Testis (tissue), 5 donors: ENCODE data around the gene TYR. TPM values are rescaled to one million over a fixed set of nuclear protein-coding genes. Genes with fewer than 3 reads are reported as not detected.

Experiments
- DNase-seq: peaks from one replicate; pipeline ENCODE4 v3.0.0-alpha.2; 2019
- H3K27ac ChIP-seq, 2 donors: fragments of 200-600 bp; sonication (generic); one replicate each; pipeline ENCODE4 v1.5.1; 2019
- H3K27me3 ChIP-seq: fragments of 200-600 bp; sonication (generic); one replicate; pipeline ENCODE4 v1.5.1; 2019
- H3K36me3 ChIP-seq: fragments of 200-600 bp; sonication (generic); one replicate; pipeline ENCODE4 v1.5.1; 2017; ENCODE audit warnings: low read depth; ENCODE audit errors: missing control alignments
- H3K4me1 ChIP-seq: fragments of 200-600 bp; sonication (generic); one replicate; pipeline ENCODE4 v1.5.1; 2019
- H3K4me3 ChIP-seq, 2 donors: fragments of 200-600 bp; sonication (generic); one replicate each; pipeline ENCODE4 v1.5.1; 2017 to 2019
- H3K9me3 ChIP-seq: fragments of 200-600 bp; sonication (generic); one replicate; pipeline ENCODE4 v1.5.1; 2017
- POLR2A ChIP-seq: fragments of 450-650 bp; IDR thresholded peaks from one replicate; pipeline ENCODE4 v1.6.1; 2017; ENCODE audit warnings: antibody characterized with exemption, mild to moderate bottlenecking, moderate library complexity
- WGBS, 2 donors: methylation state at CpG; one replicate each; pipeline ENCODE4 v1.1.5; 2018; 5-methylcytosine and 5-hydroxymethylcytosine counted together
- intact Hi-C: fragments of 100-400 bp; cut with DNase I; formaldehyde crosslinking; loops from one replicate; pipeline ENCODE4 v1.15.1; 2023; ENCODE audit warnings: low total_unique reads
- long read RNA-seq, 2 donors: transcript quantifications; one replicate each; lab custom pipeline, GENCODE V29; 2026
- polyA plus RNA-seq: library from polyadenylated mRNA; stranded (reverse); fragments of 350-450 nt; fragmentation: Illumina TruSeq; extraction: RNeasy Lipid Tissue Mini Kit (QIAGEN cat#74804); gene quantifications from one replicate; pipeline ENCODE4 v1.2.3, GENCODE V29; 2014; ENCODE audit warnings: low read depth, low replicate concordance; ENCODE audit not compliant: insufficient read depth
- total RNA-seq, 2 donors: library from RNA; depleted of rRNA; stranded (reverse); fragments of >200 nt; gene quantifications; one replicate each; pipeline ENCODE4 v1.2.3, GENCODE V29; 2016
- TF ChIP-seq, protein P1 (sequence below), 3 experiments: fragments of 450-650 bp in 2 of 3; fragments of 200-600 bp in 1 of 3; sonication (generic) in 1 of 3; IDR thresholded peaks; one replicate each; pipeline ENCODE4 v1.5.1; 2016 to 2019; ENCODE audit warnings: antibody characterized with exemption in 3 of 3, mild to moderate bottlenecking in 2 of 3, moderate library complexity in 1 of 3

Gene TYR
- total RNA-seq (1 to 10 TPM in 1 of 2 donors, under 1 TPM in 1; 0.25 to 1.5 TPM), polyA plus RNA-seq (0.24 TPM)
- long read RNA-seq, donor 1, result 0 reads
- long read RNA-seq, donor 2, result 0 reads

DNA sequence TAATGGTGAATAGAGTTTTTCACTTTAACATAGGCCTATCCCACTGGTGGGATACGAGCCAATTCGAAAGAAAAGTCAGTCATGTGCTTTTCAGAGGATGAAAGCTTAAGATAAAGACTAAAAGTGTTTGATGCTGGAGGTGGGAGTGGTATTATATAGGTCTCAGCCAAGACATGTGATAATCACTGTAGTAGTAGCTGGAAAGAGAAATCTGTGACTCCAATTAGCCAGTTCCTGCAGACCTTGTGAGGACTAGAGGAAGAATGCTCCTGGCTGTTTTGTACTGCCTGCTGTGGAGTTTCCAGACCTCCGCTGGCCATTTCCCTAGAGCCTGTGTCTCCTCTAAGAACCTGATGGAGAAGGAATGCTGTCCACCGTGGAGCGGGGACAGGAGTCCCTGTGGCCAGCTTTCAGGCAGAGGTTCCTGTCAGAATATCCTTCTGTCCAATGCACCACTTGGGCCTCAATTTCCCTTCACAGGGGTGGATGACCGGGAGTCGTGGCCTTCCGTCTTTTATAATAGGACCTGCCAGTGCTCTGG lies at the start of gene TYR:
TSS of gene TYR (plus strand) at position 185 of the 541 bp plus-strand sequence. CDS start at position 264, 79 bp downstream.
- 82 to 83% methylated on average over 8 of the region's 8 CpGs for WGBS, 2 donors
- no peak for DNase-seq
- H3K4me1 ChIP-seq, result no peaks in the 10 kb centered on the region
- H3K9me3 ChIP-seq, result no peaks in the 10 kb centered on the region
- H3K27me3 ChIP-seq, result no peaks in the 10 kb centered on the region
- H3K4me3 ChIP-seq, result no peak within 1 kb of the TSS
- no peak within 1 kb of the TSS for H3K27ac ChIP-seq
- intact Hi-C loops, result no loop called here
- H3K36me3 ChIP-seq, result no peaks in the 10 kb centered on the region
- TF ChIP-seq, protein P1, sequence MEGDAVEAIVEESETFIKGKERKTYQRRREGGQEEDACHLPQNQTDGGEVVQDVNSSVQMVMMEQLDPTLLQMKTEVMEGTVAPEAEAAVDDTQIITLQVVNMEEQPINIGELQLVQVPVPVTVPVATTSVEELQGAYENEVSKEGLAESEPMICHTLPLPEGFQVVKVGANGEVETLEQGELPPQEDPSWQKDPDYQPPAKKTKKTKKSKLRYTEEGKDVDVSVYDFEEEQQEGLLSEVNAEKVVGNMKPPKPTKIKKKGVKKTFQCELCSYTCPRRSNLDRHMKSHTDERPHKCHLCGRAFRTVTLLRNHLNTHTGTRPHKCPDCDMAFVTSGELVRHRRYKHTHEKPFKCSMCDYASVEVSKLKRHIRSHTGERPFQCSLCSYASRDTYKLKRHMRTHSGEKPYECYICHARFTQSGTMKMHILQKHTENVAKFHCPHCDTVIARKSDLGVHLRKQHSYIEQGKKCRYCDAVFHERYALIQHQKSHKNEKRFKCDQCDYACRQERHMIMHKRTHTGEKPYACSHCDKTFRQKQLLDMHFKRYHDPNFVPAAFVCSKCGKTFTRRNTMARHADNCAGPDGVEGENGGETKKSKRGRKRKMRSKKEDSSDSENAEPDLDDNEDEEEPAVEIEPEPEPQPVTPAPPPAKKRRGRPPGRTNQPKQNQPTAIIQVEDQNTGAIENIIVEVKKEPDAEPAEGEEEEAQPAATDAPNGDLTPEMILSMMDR (IDR thresholded peaks at IDR 0.05), result no peak
- TF ChIP-seq POLR2A, result no peak

DNA sequence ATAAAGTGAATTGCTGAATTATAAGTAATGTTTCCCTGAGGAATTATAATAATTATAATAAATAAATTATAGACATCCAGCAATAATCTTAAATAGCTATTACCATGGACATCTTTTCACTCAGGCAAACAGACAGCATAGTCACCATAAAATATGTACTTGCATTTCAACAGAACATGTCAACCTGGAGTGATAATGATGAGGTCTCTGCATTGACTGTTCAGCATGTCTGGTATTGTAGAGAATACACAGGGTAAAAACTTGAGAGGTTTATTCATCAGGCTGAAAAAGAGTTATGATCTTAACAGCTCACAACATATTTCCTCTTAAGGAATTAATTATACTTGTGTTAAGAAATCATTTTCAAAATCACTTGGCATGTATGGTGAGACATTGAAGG lies 41.1 kb upstream of the TYR start:
- intact Hi-C loops, result no loop called here
- H3K4me1 ChIP-seq, result no peaks in the 10 kb centered on the region
- H3K4me3 ChIP-seq, result no peak overlapping the region

DNA sequence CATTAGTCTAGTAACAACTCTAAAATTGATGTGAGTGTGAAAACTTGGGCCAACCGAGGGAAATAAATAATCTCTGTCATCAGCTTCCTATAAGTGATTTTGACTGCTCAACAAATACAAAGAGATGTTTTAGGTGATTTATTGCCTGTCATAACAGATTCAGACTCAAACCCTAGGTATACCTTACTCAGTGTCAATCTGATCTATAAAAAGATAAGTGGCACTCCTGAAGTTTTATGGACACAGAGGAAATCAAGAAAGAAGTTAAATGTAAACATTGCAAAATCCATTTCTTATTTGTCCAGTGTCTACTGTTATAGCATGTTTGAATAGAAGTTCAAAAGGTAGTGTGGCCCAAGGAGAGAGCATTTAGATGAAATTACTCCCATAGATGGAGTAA lies 30.4 kb upstream of the TYR start:
- TF ChIP-seq, protein P1 (IDR thresholded peaks at IDR 0.05), result no peak
- TF ChIP-seq POLR2A, result no peak
- no peaks in the 10 kb centered on the region for H3K4me1 ChIP-seq

More for the DNA sequence above, 41.1 kb upstream of the TYR start:
- no peak for TF ChIP-seq POLR2A
- TF ChIP-seq, protein P1 (IDR thresholded peaks at IDR 0.05), result no peak
- Histone ChIP-seq H3K9me3 (no peaks in the 10 kb centered on the region), H3K27me3 (no peaks in the 10 kb centered on the region), H3K36me3 (no peaks in the 10 kb centered on the region), H3K27ac (no peak overlapping the region)
- DNase-seq, result no peak

DNA sequence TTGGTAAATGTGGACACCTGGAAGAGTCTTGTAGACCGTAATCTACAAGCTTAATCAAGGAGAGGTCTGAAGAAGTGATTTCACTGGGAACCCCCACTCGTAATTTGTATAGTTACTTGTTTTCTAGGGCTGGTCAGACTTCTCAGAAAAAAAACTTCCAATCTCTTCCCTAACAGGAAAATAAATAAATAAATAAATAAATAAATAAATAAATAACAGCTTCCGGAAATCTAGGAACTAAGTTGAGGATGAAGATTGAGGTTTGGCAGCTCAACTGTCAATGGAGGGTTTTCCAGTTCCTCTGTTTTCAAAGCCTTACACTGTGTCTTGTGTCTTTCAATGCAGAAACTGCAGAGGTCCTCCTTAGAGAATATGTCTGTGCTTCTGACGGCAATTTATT lies 17.7 kb upstream of the TYR start:
- 57 to 81% methylated on average over 4 of the region's 4 CpGs for WGBS, 2 donors
- no peaks in the 10 kb centered on the region for H3K36me3 ChIP-seq
- no peaks in the 10 kb centered on the region for H3K4me1 ChIP-seq
- H3K4me3 ChIP-seq, result no peak overlapping the region
- intact Hi-C loops, result no loop called here
- TF ChIP-seq, protein P1 (IDR thresholded peaks at IDR 0.05), result no peak
- no peak for TF ChIP-seq POLR2A
- H3K27ac ChIP-seq, result no peak overlapping the region
- H3K27me3 ChIP-seq, result no peaks in the 10 kb centered on the region
- no peak for DNase-seq
- H3K9me3 ChIP-seq, result no peaks in the 10 kb centered on the region

More for the DNA sequence above, 30.4 kb upstream of the TYR start:
- Histone ChIP-seq H3K36me3 (no peaks in the 10 kb centered on the region), H3K4me3 (no peak overlapping the region), H3K9me3 (no peaks in the 10 kb centered on the region), H3K27ac (no peak overlapping the region), H3K27me3 (no peaks in the 10 kb centered on the region)
- intact Hi-C loops, result no loop called here
- no peak for DNase-seq
- 69 to 88% methylated on average over 1 of the region's 1 CpG for WGBS, 2 donors

DNA sequence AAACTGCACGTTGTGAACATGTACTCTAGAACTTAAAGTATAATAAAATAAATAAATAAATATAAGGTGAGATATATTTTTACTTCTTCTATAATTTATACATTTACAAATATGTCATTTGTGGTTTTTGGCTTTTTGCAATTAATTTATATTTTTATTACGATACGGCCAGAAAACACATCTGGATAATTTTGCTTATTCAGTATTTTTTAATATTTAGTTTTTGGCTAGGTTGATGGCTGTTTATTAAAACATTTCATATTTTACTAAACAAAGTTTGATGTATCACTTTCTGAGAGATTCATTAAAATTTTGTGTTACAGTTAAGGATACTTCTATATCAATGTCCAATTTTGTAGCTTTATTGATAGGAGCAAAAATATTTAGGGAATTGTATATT lies 15.7 kb upstream of the TYR start:
- Histone ChIP-seq H3K27me3 (no peaks in the 10 kb centered on the region), H3K36me3 (no peaks in the 10 kb centered on the region), H3K27ac (no peak overlapping the region), H3K4me1 (no peaks in the 10 kb centered on the region), H3K9me3 (no peaks in the 10 kb centered on the region), H3K4me3 (no peak overlapping the region)
- intact Hi-C loops, result no loop called here
- TF ChIP-seq, protein P1 (IDR thresholded peaks at IDR 0.05), result no peak
- TF ChIP-seq POLR2A, result no peak
- 86 to 89% methylated on average over 3 of the region's 3 CpGs for WGBS, 2 donors
- DNase-seq, result no peak
